GM12874 (cell line): ENCODE results near the gene KISS1R.

ENCODE experiments used
- CTCF ChIP-seq: IDR thresholded peaks from 2 replicates; pipeline ENCODE4 v1.5.1; 2011; ENCODE audit warnings: low read depth, mild to moderate bottlenecking, control low read depth, low read length, moderate library complexity; ENCODE audit not compliant: insufficient read depth

KISS1R gene

GRCh38 chr19:887072-887471 is 30.1 kb upstream of the KISS1R start:
- no peak for TF ChIP-seq CTCF

DNA sequence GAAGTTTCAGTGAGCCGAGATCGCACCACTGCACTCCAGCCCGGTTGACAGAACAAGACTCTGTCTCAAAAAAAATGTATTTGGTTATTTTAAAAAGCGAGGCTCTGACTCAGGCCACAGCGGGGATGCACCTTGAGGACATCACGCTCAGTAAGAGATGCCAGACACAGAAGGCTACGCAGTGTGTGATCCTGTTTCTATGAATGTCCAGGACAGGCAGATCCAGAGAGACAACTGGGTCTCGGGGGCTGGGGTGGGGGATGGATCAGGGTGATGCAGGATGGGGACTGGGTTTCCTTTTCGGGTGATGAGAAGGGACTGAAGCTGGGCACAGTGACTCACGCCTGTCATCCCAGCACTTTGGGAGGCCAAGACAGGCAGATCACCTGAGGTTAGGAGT is 29.5 kb upstream of the KISS1R start:
- no peak for TF ChIP-seq CTCF

GRCh38 chr19:888581-889385 is 28.4 kb upstream of the KISS1R start:
- TF ChIP-seq CTCF: no peak

GRCh38 chr19:889662-890295 is 27.4 kb upstream of the KISS1R start:
- TF ChIP-seq CTCF: no peak

DNA sequence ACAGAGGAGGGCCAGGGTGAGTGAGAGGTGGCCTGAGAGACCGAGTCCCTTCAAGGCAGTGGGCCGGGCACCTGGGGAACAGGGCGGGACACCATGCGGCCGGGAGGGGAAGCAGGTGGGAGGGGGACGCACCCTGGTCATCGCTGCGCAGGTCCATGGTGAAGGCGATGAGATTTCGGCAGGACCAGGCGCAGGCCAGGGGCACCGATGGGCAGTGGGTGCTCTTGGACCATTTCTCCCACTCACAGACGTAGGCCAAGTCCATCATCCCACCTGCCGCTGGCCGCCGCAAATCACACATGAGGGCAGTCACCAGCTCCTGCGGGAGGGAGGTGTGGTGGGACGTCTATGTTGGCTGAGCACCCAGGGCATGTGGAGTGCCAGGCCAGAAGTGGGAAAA is 26.3 kb upstream of the KISS1R start:
- TF ChIP-seq CTCF: no peak

GRCh38 chr19:892243-892893 is 24.8 kb upstream of the KISS1R start:
- no peak for TF ChIP-seq CTCF

- TF ChIP-seq CTCF: no peak
Measured at GRCh38 chr19:892894-893689, 24.0 kb upstream of the KISS1R start, which contains the start of the genes MED16 and RNU6-9. Gene MED16, minus strand, starts transcription at chr19:893187. Its CDS starts 2,056 bp downstream, at chr19:891131. Gene RNU6-9, plus strand, starts transcription at chr19:893484.
